ENCODE measurements around the gene WWC2.

WWC2 gene

DNA sequence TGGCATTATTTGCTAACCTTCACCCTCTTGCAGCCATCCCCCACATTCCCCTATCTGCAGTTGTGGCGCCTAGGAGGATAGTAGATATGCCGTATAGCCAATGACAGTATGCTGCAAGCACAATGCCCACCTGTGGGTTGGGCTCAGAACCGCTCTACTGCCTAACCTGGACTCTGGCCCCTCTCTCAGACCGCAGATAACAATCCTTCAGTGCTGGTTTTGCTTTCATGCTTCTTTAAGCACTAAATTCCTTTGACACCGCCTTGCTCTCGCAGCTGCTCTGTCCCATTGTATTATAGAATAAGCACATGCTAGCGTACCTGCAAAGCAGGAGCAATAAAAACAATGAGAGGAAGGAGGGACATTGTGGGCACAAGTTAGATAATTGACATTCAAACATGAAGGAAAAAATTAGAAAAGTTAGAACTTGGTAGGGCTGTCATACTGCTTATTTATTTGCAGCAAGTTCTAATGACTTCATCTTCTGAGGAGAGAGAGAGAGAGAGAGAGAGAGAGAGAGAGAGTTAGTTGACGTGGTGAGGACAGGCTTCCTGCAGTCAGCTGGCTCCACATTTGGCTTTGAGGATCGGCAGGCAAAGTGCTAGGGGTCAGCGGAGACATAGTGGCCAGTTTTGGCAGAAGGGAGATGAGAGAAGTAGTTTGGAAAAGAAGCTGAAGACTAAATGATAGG is 55.8 kb downstream of the WWC2 start:
- H3K27me3 Mint-ChIP-seq, result no peaks in the 10 kb centered on the region
- peaks cover 2% of the 10 kb centered on the region for H3K36me3 Mint-ChIP-seq (ENCODE audit: insufficient read depth)
- no peak overlapping the region for H3K27ac Mint-ChIP-seq
- H3K4me1 Mint-ChIP-seq (ENCODE audit: low read depth in 2 of 2), result peaks cover 0 to 2% of the 10 kb centered on the region in 2 donors
- no peaks in the 10 kb centered on the region for H3K9me3 Mint-ChIP-seq
- no peak for DNase-seq
- H3K4me3 Mint-ChIP-seq, result no peak overlapping the region
- ATAC-seq (replicated peaks), result no peak

DNA sequence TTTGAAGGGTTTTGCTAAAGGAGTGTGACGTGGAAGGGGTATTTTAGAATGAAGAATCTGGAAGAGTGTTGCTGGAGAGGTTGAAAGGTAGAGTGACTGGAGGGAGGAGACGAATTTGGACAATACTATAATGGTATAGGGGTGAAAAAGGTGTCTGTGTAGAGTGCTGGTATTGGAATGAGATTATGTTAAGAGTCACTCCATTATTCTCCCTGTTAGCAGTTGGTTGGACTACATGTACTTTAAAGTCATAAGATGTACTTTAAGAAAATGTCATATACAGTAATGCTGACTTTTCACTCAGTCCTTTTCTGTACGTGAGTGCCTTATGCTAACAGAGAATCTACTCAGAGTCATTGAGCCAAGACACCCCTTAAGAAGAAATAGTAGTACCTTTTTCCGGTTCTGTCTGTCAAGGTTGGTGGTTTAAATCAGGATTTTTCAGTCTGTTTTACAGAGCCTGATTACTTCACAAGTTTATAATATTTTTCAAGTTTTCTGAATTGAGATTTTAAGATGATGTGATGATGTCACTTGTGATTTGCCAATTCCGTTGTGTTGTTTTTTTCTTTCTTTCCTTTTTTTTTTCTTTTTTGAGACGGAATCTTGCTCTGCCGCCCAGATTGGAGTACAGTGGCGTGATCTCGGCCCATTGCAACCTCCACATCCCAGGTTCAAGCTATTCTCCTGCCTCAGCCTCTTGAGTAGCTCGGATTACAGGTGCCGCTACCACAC is 56.6 kb downstream of the WWC2 start:
- DNase-seq, result no peak
- Mint-ChIP-seq H3K36me3 (ENCODE audit: insufficient read depth) (peaks cover 2% of the 10 kb centered on the region), H3K4me3 (no peak overlapping the region), H3K9me3 (no peaks in the 10 kb centered on the region), H3K27me3 (no peaks in the 10 kb centered on the region), H3K27ac (no peak overlapping the region), H3K4me1 (ENCODE audit: low read depth in 2 of 2) (peaks cover 0 to 2% of the 10 kb centered on the region in 2 donors)
- no peak for ATAC-seq (replicated peaks)

DNA sequence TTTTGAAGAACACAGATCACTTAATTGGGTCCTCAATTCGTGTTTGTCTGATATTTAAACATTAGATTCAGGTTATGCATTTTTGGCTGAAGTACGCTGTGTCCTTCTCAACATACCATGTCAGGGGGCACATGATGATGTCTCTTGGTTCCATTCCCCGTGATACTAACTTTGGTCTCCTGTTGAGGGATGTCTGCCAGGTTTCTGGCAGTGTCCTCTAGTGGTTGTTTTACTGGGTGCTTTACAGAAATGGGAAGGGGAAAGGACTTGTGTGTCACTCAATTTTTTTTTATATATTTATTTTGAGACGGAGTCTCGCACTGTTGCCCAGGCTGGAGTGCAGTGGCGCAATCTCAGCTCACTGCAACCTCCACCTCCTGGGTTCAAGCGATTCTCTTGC is 58.2 kb downstream of the WWC2 start:
- ATAC-seq (replicated peaks) (no peak), DNase-seq (no peak)
- no peaks in the 10 kb centered on the region for H3K9me3 Mint-ChIP-seq
- peaks cover 2% of the 10 kb centered on the region for H3K36me3 Mint-ChIP-seq (ENCODE audit: insufficient read depth)
- H3K4me3 Mint-ChIP-seq, result no peak overlapping the region
- H3K4me1 Mint-ChIP-seq (ENCODE audit: low read depth in 2 of 2), result peaks cover 0 to 2% of the 10 kb centered on the region in 2 donors
- no peak overlapping the region for H3K27ac Mint-ChIP-seq
- no peaks in the 10 kb centered on the region for H3K27me3 Mint-ChIP-seq

DNA sequence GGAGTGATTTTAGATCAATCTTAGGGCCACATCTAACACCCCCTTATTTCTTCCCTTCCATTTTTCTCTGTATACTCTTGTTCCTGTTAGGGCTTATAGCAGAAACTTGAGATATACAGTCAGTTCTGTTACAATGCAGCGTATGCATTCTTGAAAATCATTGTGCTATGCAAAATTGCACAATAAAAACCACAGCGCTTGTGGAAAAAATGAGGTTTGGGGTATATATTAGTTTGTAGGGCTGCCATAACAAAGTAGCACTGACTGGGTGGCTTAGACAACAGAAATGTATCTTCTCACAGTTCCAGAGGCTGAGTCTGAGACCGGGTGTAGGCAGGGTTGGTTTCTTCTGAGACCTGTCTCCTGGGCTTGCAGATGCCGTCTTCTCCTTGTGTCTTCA is 59.0 kb downstream of the WWC2 start:
- Mint-ChIP-seq H3K4me1 (ENCODE audit: low read depth in 2 of 2) (peaks cover 0 to 2% of the 10 kb centered on the region in 2 donors), H3K36me3 (ENCODE audit: insufficient read depth) (peaks cover 2% of the 10 kb centered on the region), H3K9me3 (no peaks in the 10 kb centered on the region), H3K27me3 (no peaks in the 10 kb centered on the region), H3K27ac (no peak overlapping the region), H3K4me3 (no peak overlapping the region)
- no peak for ATAC-seq (replicated peaks)
- no peak for DNase-seq

DNA sequence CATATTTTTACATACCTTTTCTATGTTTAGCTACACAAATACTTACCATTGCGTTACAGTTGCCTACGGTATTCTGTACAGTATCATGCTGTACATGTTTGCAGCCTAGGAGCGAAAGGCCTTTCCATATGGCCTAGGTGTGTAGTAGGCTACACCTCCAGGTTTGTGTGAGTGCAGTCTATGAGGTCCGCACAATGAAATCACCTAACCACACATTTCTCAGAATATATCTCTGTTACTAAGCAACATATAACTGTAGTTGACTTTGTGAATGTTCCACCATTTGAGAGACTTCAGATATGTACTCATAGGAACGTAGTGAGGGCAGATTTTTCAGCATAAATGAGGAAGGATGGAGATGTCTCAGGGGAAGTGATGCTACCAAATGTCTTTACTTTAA is 62.6 kb downstream of the WWC2 start:
- Mint-ChIP-seq H3K4me3 (no peak overlapping the region), H3K9me3 (no peaks in the 10 kb centered on the region), H3K4me1 (ENCODE audit: low read depth in 2 of 2) (peaks cover 0 to 4% of the 10 kb centered on the region in 2 donors), H3K36me3 (ENCODE audit: insufficient read depth) (no peaks in the 10 kb centered on the region), H3K27me3 (no peaks in the 10 kb centered on the region), H3K27ac (no peak overlapping the region)
- ATAC-seq (replicated peaks), result no peak
- no peak for DNase-seq

DNA sequence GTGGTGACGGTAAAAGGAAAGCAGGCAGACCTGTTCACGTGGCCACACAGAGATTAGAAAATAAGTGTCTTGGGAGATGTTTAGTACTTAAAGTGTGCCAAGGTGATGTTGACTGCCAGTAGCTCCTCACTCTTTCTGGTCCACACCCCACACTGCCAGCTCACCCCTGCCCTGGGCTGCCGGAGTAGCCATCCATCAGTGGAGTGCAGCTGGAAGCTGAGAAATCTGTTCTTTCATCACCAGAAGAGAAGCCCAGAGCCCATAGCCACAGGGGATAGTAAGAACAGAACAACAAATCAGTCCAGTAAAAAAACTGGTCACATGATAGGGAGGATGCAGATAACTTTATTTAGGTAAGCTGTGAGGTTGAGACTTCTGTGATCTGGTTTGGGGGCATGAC is 64.1 kb downstream of the WWC2 start:
- DNase-seq, result no peak
- Mint-ChIP-seq H3K9me3 (peaks cover 0 to 2% of the 10 kb centered on the region in 2 donors), H3K27me3 (peaks cover 9 to 10% of the 10 kb centered on the region in 2 donors), H3K4me1 (ENCODE audit: low read depth in 2 of 2) (peaks cover 0 to 4% of the 10 kb centered on the region in 2 donors), H3K4me3 (no peak overlapping the region), H3K27ac (no peak overlapping the region), H3K36me3 (ENCODE audit: insufficient read depth) (no peaks in the 10 kb centered on the region)
- no peak for ATAC-seq (replicated peaks)

DNA sequence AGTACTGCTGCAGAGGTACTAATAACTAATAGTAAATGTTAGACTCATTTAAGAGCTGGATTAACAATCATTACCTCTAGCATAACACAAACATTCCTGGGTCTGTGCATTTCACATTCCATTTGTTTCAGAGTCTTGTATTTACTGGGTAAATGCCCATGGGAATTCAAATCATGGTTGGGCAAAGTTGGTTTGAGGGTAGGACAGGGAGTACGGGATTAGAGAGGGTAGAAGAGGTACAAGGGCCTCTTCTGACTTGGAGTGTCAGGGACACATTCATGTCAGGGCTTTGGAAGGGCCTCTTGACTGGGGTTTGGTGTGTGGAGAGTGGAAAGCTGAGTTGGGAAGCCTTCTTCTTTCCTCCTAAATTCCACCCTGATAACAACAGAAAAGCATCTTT is 65.9 kb downstream of the WWC2 start:
- Mint-ChIP-seq H3K27ac (no peak overlapping the region), H3K4me3 (no peak overlapping the region), H3K36me3 (ENCODE audit: insufficient read depth) (no peaks in the 10 kb centered on the region), H3K27me3 (peaks cover 9 to 10% of the 10 kb centered on the region in 2 donors), H3K4me1 (ENCODE audit: low read depth in 2 of 2) (peaks cover 0 to 4% of the 10 kb centered on the region in 2 donors), H3K9me3 (peaks cover 0 to 2% of the 10 kb centered on the region in 2 donors)
- ATAC-seq (replicated peaks), result no peak
- DNase-seq, result no peak

DNA sequence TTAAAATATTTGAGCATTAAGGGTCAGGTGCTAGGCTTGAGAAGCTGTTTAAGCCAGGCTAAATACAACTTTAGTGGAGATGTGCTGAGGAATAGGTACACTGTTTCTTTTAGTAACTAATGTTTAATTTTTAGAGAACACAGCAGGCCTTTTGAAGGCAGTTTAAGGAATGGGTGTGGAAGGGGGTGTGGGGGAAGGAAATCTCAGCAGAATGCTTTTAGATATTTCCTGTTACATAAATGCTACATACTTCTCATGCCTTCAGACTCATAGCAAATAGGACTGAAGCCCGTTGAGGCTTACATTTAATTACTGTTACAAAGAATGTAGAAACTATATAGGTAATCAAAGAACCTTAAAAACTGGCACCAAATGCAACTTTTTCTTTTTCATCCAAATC is 66.3 kb downstream of the WWC2 start:
- Mint-ChIP-seq H3K27ac (no peak overlapping the region), H3K4me3 (no peak overlapping the region), H3K27me3 (peaks cover 9 to 10% of the 10 kb centered on the region in 2 donors), H3K36me3 (ENCODE audit: insufficient read depth) (no peaks in the 10 kb centered on the region), H3K4me1 (ENCODE audit: low read depth in 2 of 2) (peaks cover 0 to 4% of the 10 kb centered on the region in 2 donors), H3K9me3 (peaks cover 0 to 2% of the 10 kb centered on the region in 2 donors)
- DNase-seq (no peak), ATAC-seq (replicated peaks) (no peak)

DNA sequence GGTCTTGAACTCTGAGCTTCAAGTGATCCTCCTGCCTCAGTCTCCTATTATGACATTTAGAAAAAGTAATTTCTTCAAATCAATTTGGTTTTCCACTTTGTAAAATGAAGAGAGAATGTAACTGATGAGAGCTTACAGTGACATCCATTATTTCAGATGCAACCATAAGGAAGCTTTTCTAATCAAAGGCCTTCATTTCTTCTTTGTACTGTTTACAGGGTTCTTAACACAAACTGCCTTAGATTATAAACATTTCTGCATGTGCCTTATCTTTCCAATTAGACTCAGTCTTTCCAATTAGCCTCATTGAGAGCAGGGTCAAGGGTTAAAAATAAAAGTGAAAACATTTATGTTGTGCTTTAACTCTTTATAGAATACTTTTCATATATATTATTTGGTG is 71.8 kb downstream of the WWC2 start:
- H3K27me3 Mint-ChIP-seq, result peaks cover 9 to 27% of the 10 kb centered on the region in 2 donors
- H3K27ac Mint-ChIP-seq, result no peak overlapping the region
- no peaks in the 10 kb centered on the region for H3K36me3 Mint-ChIP-seq (ENCODE audit: insufficient read depth)
- no peak for ATAC-seq (replicated peaks)
- no peaks in the 10 kb centered on the region for H3K4me1 Mint-ChIP-seq (ENCODE audit: low read depth in 2 of 2)
- no peak overlapping the region for H3K4me3 Mint-ChIP-seq
- no peak for DNase-seq
- peaks cover 0 to 2% of the 10 kb centered on the region in 2 donors for H3K9me3 Mint-ChIP-seq

DNA sequence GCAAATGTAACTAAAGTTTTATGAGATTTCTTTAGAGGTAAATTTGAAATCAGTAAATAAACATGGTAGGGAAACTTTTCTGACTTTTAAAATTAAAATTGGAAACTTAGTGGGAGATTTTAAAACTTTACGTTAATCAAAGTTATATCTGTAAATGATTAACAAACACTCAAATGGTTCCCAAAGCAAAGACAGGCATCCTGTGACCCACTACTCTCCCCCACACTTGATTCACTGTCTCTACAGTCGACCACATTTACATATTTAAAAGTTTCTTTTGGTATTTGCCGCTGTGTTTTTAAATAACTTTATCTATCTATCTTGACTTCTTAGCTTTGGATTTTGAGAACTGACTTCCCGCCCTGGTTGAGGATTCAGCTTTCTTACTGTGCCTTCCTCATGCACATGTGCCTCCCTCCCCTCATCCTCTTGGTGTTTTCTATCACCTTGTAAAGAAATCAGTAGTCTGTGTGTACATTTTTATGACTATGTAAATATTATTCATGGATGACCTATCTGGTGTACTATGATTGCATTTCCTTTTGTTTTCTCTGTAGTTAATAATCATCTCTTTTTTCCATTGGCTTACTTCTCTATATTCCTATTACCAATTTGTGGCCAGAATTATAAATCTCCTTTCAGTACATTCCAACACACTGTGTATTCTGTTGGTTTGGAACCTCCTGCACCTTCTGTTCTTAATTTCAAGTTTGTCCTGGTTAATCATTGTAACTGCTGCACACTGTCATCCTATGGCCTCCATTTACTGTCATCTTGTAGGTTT is 72.6 kb downstream of the WWC2 start:
- H3K27ac Mint-ChIP-seq, result no peak overlapping the region
- peaks cover 9 to 27% of the 10 kb centered on the region in 2 donors for H3K27me3 Mint-ChIP-seq
- H3K4me1 Mint-ChIP-seq (ENCODE audit: low read depth in 2 of 2), result no peaks in the 10 kb centered on the region

DNA sequence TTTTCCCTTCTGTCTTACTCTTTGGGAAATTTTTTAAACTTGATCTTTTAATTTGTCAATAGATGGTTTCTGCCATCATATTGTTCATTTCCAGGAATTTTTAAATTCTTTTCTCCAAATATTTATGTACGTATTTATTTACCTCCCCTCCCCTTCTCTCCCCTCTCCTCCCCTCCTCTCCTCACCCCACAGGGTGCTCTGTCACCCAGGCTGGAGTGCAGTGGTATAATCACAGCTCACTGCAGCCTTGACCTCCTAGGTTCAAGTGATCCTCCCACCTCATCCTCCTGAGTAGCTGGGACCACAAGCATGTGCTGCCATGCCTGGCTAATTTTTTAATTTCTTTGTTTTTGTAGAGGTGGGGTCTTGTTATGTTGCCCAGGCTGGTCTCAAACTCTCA is 73.8 kb downstream of the WWC2 start:
- Mint-ChIP-seq H3K27ac (no peak overlapping the region), H3K4me3 (no peak overlapping the region), H3K4me1 (ENCODE audit: low read depth in 2 of 2) (no peaks in the 10 kb centered on the region), H3K36me3 (ENCODE audit: insufficient read depth) (no peaks in the 10 kb centered on the region), H3K9me3 (no peaks in the 10 kb centered on the region), H3K27me3 (peaks cover 0 to 17% of the 10 kb centered on the region in 2 donors)
- no peak for ATAC-seq (replicated peaks)
- DNase-seq, result no peak

More for the DNA sequence above, 72.6 kb downstream of the WWC2 start:
- no peak for DNase-seq
- Mint-ChIP-seq H3K9me3 (peaks cover 0 to 2% of the 10 kb centered on the region in 2 donors), H3K36me3 (ENCODE audit: insufficient read depth) (no peaks in the 10 kb centered on the region), H3K4me3 (no peak overlapping the region)
- no peak for ATAC-seq (replicated peaks)

DNA sequence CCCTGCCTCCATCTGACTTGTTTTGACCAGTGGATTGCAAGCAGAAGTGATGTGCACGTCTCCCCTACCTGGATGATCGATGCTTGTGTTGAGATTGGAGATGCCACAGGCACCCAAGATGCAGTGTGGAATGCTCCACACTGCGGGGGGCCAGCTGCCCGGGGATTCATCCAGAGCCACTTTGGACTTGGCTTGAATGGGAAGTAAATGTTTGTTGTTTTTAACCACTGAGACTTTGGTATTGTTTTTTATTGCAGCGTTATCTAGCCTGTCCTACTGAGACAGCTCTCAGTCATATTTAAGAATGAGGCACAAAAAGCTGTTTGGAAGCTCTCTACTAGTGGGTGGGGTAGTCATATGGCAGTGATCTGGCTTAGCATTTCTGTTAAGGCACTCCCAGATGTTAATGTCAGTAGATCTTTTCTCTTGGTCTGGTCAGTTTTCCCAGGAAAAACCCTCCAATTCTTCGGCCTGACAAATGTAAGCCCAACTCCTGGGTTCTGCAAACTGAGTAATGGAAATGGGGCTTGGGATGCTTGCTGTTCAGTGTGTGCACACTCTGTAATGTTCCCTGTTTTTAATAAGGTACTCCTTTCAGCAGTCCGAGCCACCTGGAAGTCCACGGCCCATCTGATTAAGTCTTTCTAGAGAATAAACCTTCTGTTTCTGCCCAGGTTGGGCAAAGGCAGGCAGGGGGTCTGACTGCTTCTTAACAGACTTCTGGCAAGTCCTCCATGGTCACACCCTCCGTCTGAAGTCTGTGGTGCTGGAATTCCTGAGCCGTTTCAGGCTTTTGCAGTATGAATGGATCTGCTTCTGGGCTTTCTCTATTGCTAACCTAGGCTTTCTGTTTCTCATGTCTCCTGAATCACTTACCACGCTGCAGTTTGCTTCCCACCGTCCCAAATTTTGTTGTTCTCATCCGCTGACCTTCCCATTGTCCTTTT is 74.8 kb downstream of the WWC2 start:
- H3K27me3 Mint-ChIP-seq, result peaks cover 0 to 19% of the 10 kb centered on the region in 2 donors
- H3K27ac Mint-ChIP-seq, result no peak overlapping the region
- ATAC-seq (replicated peaks), result no peak
- H3K9me3 Mint-ChIP-seq, result no peaks in the 10 kb centered on the region
- no peaks in the 10 kb centered on the region for H3K4me1 Mint-ChIP-seq (ENCODE audit: low read depth in 2 of 2)
- no peak for DNase-seq
- no peaks in the 10 kb centered on the region for H3K36me3 Mint-ChIP-seq (ENCODE audit: insufficient read depth)
- H3K4me3 Mint-ChIP-seq, result no peak overlapping the region
